K562 (cell line): ENCODE results near the gene FTSJ3.

Experiments used
- ATF7 ChIP-seq: fragments of 450-650 bp; IDR thresholded peaks from 2 replicates; pipeline ENCODE4 v1.7.1; 2014; ENCODE audit warnings: mild to moderate bottlenecking, moderate library complexity
- BRF1 ChIP-seq: IDR thresholded peaks from 3 replicates; pipeline ENCODE4 v1.6.1; 2011; ENCODE audit warnings: borderline replicate concordance, mild to moderate bottlenecking; ENCODE audit not compliant: insufficient read length; ENCODE audit errors: extremely low read depth
- ELK1 ChIP-seq: sonication (generic); formaldehyde crosslinking; IDR thresholded peaks from 2 replicates; pipeline ENCODE4 v1.8.1; 2022; ENCODE audit warnings: missing genetic modification reagents
- HIVEP1 ChIP-seq: fragments of 250-450 bp; sonication (Bioruptor Pico); IDR thresholded peaks from 2 replicates; pipeline ENCODE4 v1.4.0; 2020; ENCODE audit warnings: mild to moderate bottlenecking
- HMGXB4 ChIP-seq: sonication (generic); formaldehyde crosslinking; IDR thresholded peaks from 2 replicates; pipeline ENCODE4 v1.8.1; 2023; ENCODE audit warnings: mild to moderate bottlenecking, missing genetic modification reagents
- NFE2L1 ChIP-seq: fragments of 450-650 bp; IDR thresholded peaks from 2 replicates; pipeline ENCODE4 v1.6.1; 2016; ENCODE audit warnings: missing genetic modification characterization, low read depth, mild to moderate bottlenecking, missing compliant biosample characterization, moderate library complexity, borderline replicate concordance
- NFRKB ChIP-seq: fragments of 450-650 bp; IDR thresholded peaks from 2 replicates; pipeline ENCODE4 v1.6.1; 2016; ENCODE audit warnings: low read depth
- PHB2 ChIP-seq: fragments of 450-650 bp; IDR thresholded peaks from 2 replicates; pipeline ENCODE4 v1.6.1; 2017; ENCODE audit warnings: low read depth
- RCOR1 ChIP-seq, 2 experiments: IDR thresholded peaks; 2 replicates each; pipeline ENCODE4 v1.6.1; 2012; ENCODE audit warnings: low read depth in 2 of 2, low read length in 2 of 2, borderline replicate concordance in 1 of 2, improper control_type of control experiment in 1 of 2
- RFX5 ChIP-seq: IDR thresholded peaks from 2 replicates; pipeline ENCODE4 v1.6.1; 2011; ENCODE audit warnings: low read depth, mild to moderate bottlenecking, improper control_type of control experiment, low read length
- SP2 ChIP-seq: IDR thresholded peaks from 2 replicates; pipeline ENCODE4 v1.6.1; 2011; ENCODE audit warnings: mild to moderate bottlenecking, low read depth, low read length, moderate library complexity; ENCODE audit not compliant: poor library complexity, severe bottlenecking; ENCODE audit errors: extremely low read depth
- TGIF2 ChIP-seq: sonication (generic); formaldehyde crosslinking; IDR thresholded peaks from 2 replicates; pipeline ENCODE4 v1.8.1; 2022; ENCODE audit warnings: mild to moderate bottlenecking, missing genetic modification reagents, moderate library complexity
- ZNF232 ChIP-seq: sonication (generic); formaldehyde crosslinking; IDR thresholded peaks from 2 replicates; pipeline ENCODE4 v1.8.0; 2022; ENCODE audit warnings: mild to moderate bottlenecking, missing genetic modification reagents

GRCh38 chr17:63773272-63774140 lies 54.0 kb downstream of the FTSJ3 start, which contains the start of gene CCDC47:
- TF ChIP-seq HIVEP1, result no peak
- peak; percentile 80; the same call in 1 of the 2 replicates for TF ChIP-seq HMGXB4 (CRISPR knock-in tag)
- peak in 1 of 2 experiments; percentile 6; a peak in 1 of 4 replicates for TF ChIP-seq RCOR1 (IDR thresholded peaks at IDR 0.05; ENCODE audit: borderline replicate concordance in 1 of 2, low read depth in 2 of 2, low read length in 2 of 2)
- TF ChIP-seq SP2, result no peak
- TF ChIP-seq BRF1, result no peak
- TF ChIP-seq PHB2, result no peak
- TF ChIP-seq TGIF2 (CRISPR knock-in tag), result no peak; the same call in 1 of the 2 replicates
- TF ChIP-seq NFE2L1 (tag), result no peak
- TF ChIP-seq NFRKB, result peak; percentile 92
- TF ChIP-seq ZNF232 (CRISPR knock-in tag), result no peak; the same call in 1 of the 2 replicates
- peak; percentile 46; the same call in 1 of the 2 replicates for TF ChIP-seq RFX5
- TF ChIP-seq ELK1 (CRISPR knock-in tag), result no peak
- peak; percentile 99 for TF ChIP-seq ATF7
